PC-3 (cell line): ENCODE data around the gene SVOPL. TPM values are rescaled to one million over a fixed set of nuclear protein-coding genes. Genes with fewer than 3 reads are reported as not detected.

Source experiments
- ATAC-seq: fragments of 200-7000 bp; cut with Tn5 transposase; 2 replicates; pipeline ENCODE4 v1.9.1; 2020; ENCODE audit warnings: mild to moderate bottlenecking, moderate library complexity
- Bru-seq: library from RNA; stranded (reverse); fragments of 400-500 nt; gene quantifications from one replicate; lab custom pipeline; 2021; lab: Mats Ljungman, UMichigan
- BruChase-seq, 2 experiments: library from RNA; stranded (reverse); fragments of 400-500 nt; gene quantifications; one replicate each; lab custom pipeline; 2021; lab: Mats Ljungman, UMichigan
- BruUV-seq: library from RNA; stranded (reverse); fragments of 400-500 nt; replicated peaks from 2 replicates; lab custom pipeline; 2021; lab: Mats Ljungman, UMichigan
- CTCF ChIA-PET: fragments of 300-600 bp; sonication (Branson Sonifier 250); formaldehyde crosslinking; loops from one replicate; lab custom pipeline; 2022; ENCODE audit warnings: antibody characterized with exemption; lab: Charles Lee
- POLR2A ChIA-PET: fragments of 300-600 bp; sonication (Branson Sonifier 250); formaldehyde crosslinking; loops from one replicate; lab custom pipeline; 2022; ENCODE audit warnings: antibody characterized with exemption; ENCODE audit not compliant: unreplicated experiment; lab: Charles Lee
- DNase-seq: peaks from one replicate; pipeline ENCODE4 v3.0.0-alpha.2; 2015
- H2AFZ ChIP-seq: fragments of 300-600 bp; sonication (generic); 2 replicates; pipeline ENCODE4 v1.6.0; 2016; ENCODE audit warnings: antibody characterized with exemption, low read length
- H3F3A ChIP-seq: fragments of 300-600 bp; sonication (generic); one replicate; pipeline ENCODE4 v1.6.0; 2017; ENCODE audit warnings: antibody characterized with exemption, low read length, control low read depth, mild to moderate bottlenecking; ENCODE audit not compliant: unreplicated experiment
- H3K27ac ChIP-seq: fragments of 300-600 bp; sonication (generic); 2 replicates; pipeline ENCODE4 v1.5.1; 2016; ENCODE audit warnings: mild to moderate bottlenecking, low read length
- H3K27me3 ChIP-seq: fragments of 300-600 bp; sonication (generic); 2 replicates; pipeline ENCODE4 v1.6.1; 2016; ENCODE audit warnings: low read length, mixed read lengths
- H3K36me3 ChIP-seq: fragments of 300-600 bp; sonication (generic); 2 replicates; pipeline ENCODE4 v1.6.1; 2016; ENCODE audit warnings: low read depth, mixed run types, low read length, mixed read lengths
- H3K4me1 ChIP-seq: fragments of 300-600 bp; sonication (generic); 2 replicates; pipeline ENCODE4 v1.5.1; 2016; ENCODE audit warnings: low read length; ENCODE audit not compliant: insufficient read depth
- H3K4me2 ChIP-seq: fragments of 300-600 bp; sonication (generic); 2 replicates; pipeline ENCODE4 v1.6.0; 2016; ENCODE audit warnings: low read length
- H3K4me3 ChIP-seq: fragments of 300-600 bp; sonication (generic); 2 replicates; pipeline ENCODE4 v1.5.1; 2016; ENCODE audit warnings: mild to moderate bottlenecking, low read length, mixed read lengths
- H3K79me2 ChIP-seq: fragments of 300-600 bp; sonication (generic); 2 replicates; pipeline ENCODE4 v1.6.1; 2017; ENCODE audit warnings: low read length, mixed read lengths
- H3K9ac ChIP-seq: fragments of 300-600 bp; sonication (generic); 2 replicates; pipeline ENCODE4 v1.6.0; 2016; ENCODE audit warnings: mild to moderate bottlenecking, low read length
- H3K9me2 ChIP-seq: fragments of 300-600 bp; sonication (generic); replicated peaks from 2 replicates; pipeline ENCODE4 v1.6.1; 2016; ENCODE audit warnings: mixed run types, low read length, mixed read lengths
- H3K9me3 ChIP-seq: fragments of 300-600 bp; sonication (generic); 2 replicates; pipeline ENCODE4 v1.6.1; 2016; ENCODE audit warnings: low read length, mixed read lengths
- H4K20me1 ChIP-seq: fragments of 300-600 bp; sonication (generic); 2 replicates; pipeline ENCODE4 v1.6.1; 2016; ENCODE audit warnings: low read length, mixed read lengths
- CTCF ChIP-seq: fragments of 300-600 bp; sonication (generic); conservative IDR thresholded peaks from 2 replicates; pipeline ENCODE4 v1.5.1; 2017; ENCODE audit warnings: antibody characterized with exemption, low read depth, mild to moderate bottlenecking, low read length
- EZH2 ChIP-seq: fragments of 300-600 bp; sonication (generic); IDR thresholded peaks from one replicate; pipeline ENCODE4 v1.6.1; 2017; ENCODE audit warnings: antibody characterized with exemption, mild to moderate bottlenecking, low read length; ENCODE audit not compliant: unreplicated experiment
- EZH2phosphoT487 ChIP-seq: fragments of 300-600 bp; sonication (generic); IDR thresholded peaks from 2 replicates; pipeline ENCODE4 v1.6.1; 2018; ENCODE audit warnings: mild to moderate bottlenecking, antibody characterized with exemption, low read length, borderline replicate concordance
- intact Hi-C: fragments of 100-400 bp; cut with micrococcal nuclease; formaldehyde crosslinking; loops from 2 replicates; pipeline ENCODE4 v1.9.0; 2023
- long read RNA-seq: library from polyadenylated mRNA; unstranded; transcript quantifications from one replicate; pipeline ENCODE4 v2.0.0, GENCODE V29; 2021; ENCODE audit not compliant: unreplicated experiment
- total RNA-seq: library from RNA; depleted of rRNA; stranded (reverse); fragments of >200 nt; gene quantifications from 2 replicates; pipeline ENCODE4 v1.2.3, GENCODE V29; 2014; rRNA removed

Gene SVOPL
- not detected in 2 replicates for total RNA-seq
- Bru-seq, nascent RNA: percentile 1 among the genes with signal in this experiment
- BruChase-seq, experiment 1, labeled RNA remaining after a 6-hour chase: percentile 8 among the genes with signal in this experiment
- percentile 13 among the genes with signal in this experiment for BruChase-seq, experiment 2, labeled RNA remaining after a 2-hour chase
- long read RNA-seq, partial matches to known transcripts: 0 of 1 reads
- long read RNA-seq, other reads (novel, unspliced or antisense): 1 of 1 reads

GRCh38 chr7:138700857-138701536 is at the start of gene SVOPL:
TSS of gene SVOPL (minus strand) at chr7:138701362. CDS start at chr7:138679045, 22,317 bp downstream.
- TF ChIP-seq EZH2phosphoT487 (no peak), EZH2 (no peak), CTCF (no peak)
- intact Hi-C loops: no loop called here
- no peak for DNase-seq

GRCh38 chr7:138750473-138750872 is 49.3 kb upstream of the SVOPL start:
- no peak overlapping the region for H3K4me2 ChIP-seq
- H3K36me3 ChIP-seq: no peaks in the 10 kb centered on the region
- TF ChIP-seq EZH2phosphoT487 (no peak), CTCF (no peak), EZH2 (no peak)
- H3K27ac ChIP-seq: no peak overlapping the region
- H3K27me3 ChIP-seq: no peaks in the 10 kb centered on the region
- no TSS peak for BruUV-seq
- intact Hi-C loops: loop anchor here (5.0 kb wide), 1 partner anchor 232 kb away; the partner anchor contains the start of gene KIAA1549
- H3K9me3 ChIP-seq: no peaks in the 10 kb centered on the region
- no peaks in the 10 kb centered on the region for H3K79me2 ChIP-seq
- POLR2A ChIA-PET: no interaction called here
- H4K20me1 ChIP-seq: no peaks in the 10 kb centered on the region
- peaks cover 29% of the 10 kb centered on the region for H3K4me1 ChIP-seq
- H3K9ac ChIP-seq: no peak overlapping the region
- DNase-seq (no peak), ATAC-seq (no peak)
- no peaks in the 10 kb centered on the region for H3F3A ChIP-seq
- H3K9me2 ChIP-seq: no peaks in the 10 kb centered on the region
- no peak overlapping the region for H3K4me3 ChIP-seq
- CTCF ChIA-PET: no interaction called here
- no peak overlapping the region for H2AFZ ChIP-seq

More at GRCh38 chr7:138700857-138701536, at the start of gene SVOPL:
- no peak for ATAC-seq
- H3K79me2 ChIP-seq: no peaks in the 10 kb centered on the region
- H3K27me3 ChIP-seq: peaks cover 10% of the 10 kb centered on the region
- no peak within 1 kb of the TSS for H3K4me3 ChIP-seq
- no peak within 1 kb of the TSS for H3K27ac ChIP-seq
- CTCF ChIA-PET: interaction anchor here (0.6 kb wide), 2 partner anchors 44 to 612 kb away, joined by 3 read pairs; no protein-coding TSS in a partner anchor
- H3K9me2 ChIP-seq: no peaks in the 10 kb centered on the region
- no peak within 1 kb of the TSS for H3K9ac ChIP-seq
- no peaks in the 10 kb centered on the region for H3K36me3 ChIP-seq
- POLR2A ChIA-PET: no interaction called here
- H4K20me1 ChIP-seq: no peaks in the 10 kb centered on the region
- no peak within 1 kb of the TSS for H2AFZ ChIP-seq
- no TSS peak for BruUV-seq
- H3K4me1 ChIP-seq: no peaks in the 10 kb centered on the region
- H3K9me3 ChIP-seq: no peaks in the 10 kb centered on the region
- H3K4me2 ChIP-seq: no peak within 1 kb of the TSS
- H3F3A ChIP-seq: no peaks in the 10 kb centered on the region

GRCh38 chr7:138749960-138750359 is 48.8 kb upstream of the SVOPL start:
- ChIA-PET CTCF (no interaction called here), POLR2A (no interaction called here)
- DNase-seq (no peak), ATAC-seq (no peak)
- no peak overlapping the region for H2AFZ ChIP-seq
- H3K4me3 ChIP-seq: no peak overlapping the region
- H3F3A ChIP-seq: no peaks in the 10 kb centered on the region
- H3K4me2 ChIP-seq: no peak overlapping the region
- H3K79me2 ChIP-seq: no peaks in the 10 kb centered on the region
- intact Hi-C loops: loop anchor here (5.0 kb wide), 1 partner anchor 232 kb away; the partner anchor contains the start of gene KIAA1549
- no peaks in the 10 kb centered on the region for H3K27me3 ChIP-seq
- H3K4me1 ChIP-seq: peaks cover 23% of the 10 kb centered on the region
- H3K27ac ChIP-seq: no peak overlapping the region
- no peaks in the 10 kb centered on the region for H4K20me1 ChIP-seq
- TF ChIP-seq EZH2phosphoT487 (no peak), CTCF (no peak), EZH2 (no peak)
- H3K9ac ChIP-seq: no peak overlapping the region
- H3K9me2 ChIP-seq: no peaks in the 10 kb centered on the region
- no peaks in the 10 kb centered on the region for H3K9me3 ChIP-seq
- BruUV-seq: no TSS peak
- no peaks in the 10 kb centered on the region for H3K36me3 ChIP-seq
